ENCODE measurements around the gene LRMDA.
"Not testable (repeated sequence)": the region's sequence is repeated elsewhere in the genome, so short reads cannot be mapped to it uniquely, and the experiment has no call there.

Gene LRMDA

GRCh38 chr10:75755528-75755927, 324.1 kb downstream of the LRMDA start:
- no peak for DNase-seq

- DNase-seq = no peak
Observed at GRCh38 chr10:75761289-75761688, 329.9 kb downstream of the LRMDA start.

- DNase-seq = no peak
Observed at GRCh38 chr10:75762431-75762802, 331.0 kb downstream of the LRMDA start.

GRCh38 chr10:75763652-75764051, 332.2 kb downstream of the LRMDA start:
- DNase-seq = no peak

GRCh38 chr10:75764974-75765788, 333.8 kb downstream of the LRMDA start:
- DNase-seq = no peak

GRCh38 chr10:75765789-75766096, 334.3 kb downstream of the LRMDA start:
- DNase-seq = no peak

GRCh38 chr10:75766106-75766505, 334.7 kb downstream of the LRMDA start:
- DNase-seq = no peak

GRCh38 chr10:75766752-75767151, 335.3 kb downstream of the LRMDA start:
- not testable (repeated sequence) for DNase-seq

GRCh38 chr10:75770626-75771081, 339.2 kb downstream of the LRMDA start:
- no peak for DNase-seq

GRCh38 chr10:75771606-75772005, 340.2 kb downstream of the LRMDA start:
- no peak for DNase-seq

GRCh38 chr10:75772153-75772887, 340.9 kb downstream of the LRMDA start:
- no peak for DNase-seq

GRCh38 chr10:75773231-75773780, 341.9 kb downstream of the LRMDA start:
- no peak for DNase-seq

GRCh38 chr10:75773813-75774782, 342.7 kb downstream of the LRMDA start:
- DNase-seq = no peak

GRCh38 chr10:75774783-75775490, 343.5 kb downstream of the LRMDA start:
- no peak for DNase-seq

- DNase-seq = peak; percentile 7
Observed at GRCh38 chr10:75776738-75777504, 345.5 kb downstream of the LRMDA start.

GRCh38 chr10:75778665-75779064, 347.2 kb downstream of the LRMDA start:
- DNase-seq = no peak

GRCh38 chr10:75779276-75779675, 347.9 kb downstream of the LRMDA start:
- DNase-seq = no peak

- no peak for DNase-seq
Observed at GRCh38 chr10:75782463-75783248, 351.2 kb downstream of the LRMDA start.

GRCh38 chr10:75788394-75789205, 357.2 kb downstream of the LRMDA start:
- DNase-seq = no peak

GRCh38 chr10:75793848-75794247, 362.4 kb downstream of the LRMDA start:
- DNase-seq = no peak
